Erythroblast (primary cell): ENCODE data around the gene MPZ.
A peak's percentile ranks its signal among the peaks of the same experiment; 100 is the strongest.
"Not testable (repeated sequence)": the region's sequence is repeated elsewhere in the genome, so short reads cannot be mapped to it uniquely, and the experiment has no call there.

Experiments
- DNase-seq, 2 experiments: peaks; one replicate each; lab custom pipeline; 2025; lab: John Stamatoyannopoulos, UW
- GATA1 ChIP-seq: IDR thresholded peaks from 2 replicates; pipeline ENCODE4 v1.6.1; 2011; ENCODE audit warnings: low read depth, mild to moderate bottlenecking, control low read depth, low read length, moderate library complexity
- POLR2A ChIP-seq: IDR thresholded peaks from 2 replicates; pipeline ENCODE4 v1.6.1; 2011; ENCODE audit warnings: mild to moderate bottlenecking, low read length

The MPZ gene

DNA sequence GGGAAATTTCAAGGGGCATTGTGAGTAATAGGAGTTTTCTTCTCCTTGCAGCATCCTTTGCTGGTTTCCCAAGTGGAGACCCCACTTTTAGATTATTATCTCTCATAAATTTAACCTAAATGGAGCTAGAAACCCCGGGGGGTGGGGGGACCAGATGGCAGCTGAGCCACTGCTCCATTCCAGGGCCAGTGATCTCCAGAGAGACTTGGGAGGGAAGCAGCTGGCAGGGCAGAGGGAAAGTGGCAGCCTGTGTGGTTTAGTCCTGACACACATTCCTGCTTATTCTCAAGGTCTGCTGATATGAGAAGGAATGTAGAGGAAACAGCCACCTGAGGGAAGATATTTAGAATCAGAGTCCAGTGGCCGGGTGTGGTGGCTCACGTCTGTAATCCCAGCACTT lies 34.9 kb downstream of the MPZ start:
- TF ChIP-seq GATA1 = no peak
- no peak for TF ChIP-seq POLR2A
- no peak for DNase-seq

DNA sequence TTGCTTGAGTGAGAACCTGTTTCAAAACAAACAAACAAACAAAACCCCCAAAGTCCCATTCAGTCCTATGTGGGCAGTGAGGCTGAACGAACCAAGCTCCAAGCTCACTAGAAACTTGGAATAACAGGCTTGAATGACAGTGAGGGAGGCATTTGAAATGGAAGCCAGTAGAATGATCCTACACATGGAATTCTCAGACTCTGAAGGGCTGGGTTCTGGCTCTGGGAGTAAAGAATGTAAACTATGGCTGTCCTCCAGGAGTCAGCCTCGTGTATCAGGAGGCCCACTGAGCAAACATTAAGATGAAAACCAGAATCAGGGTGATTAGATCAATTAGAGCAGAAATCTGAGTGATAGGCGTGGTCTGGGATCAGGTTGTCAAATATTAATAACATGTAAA lies 36.4 kb downstream of the MPZ start:
- TF ChIP-seq POLR2A (no peak), GATA1 (no peak)
- no peak for DNase-seq

DNA sequence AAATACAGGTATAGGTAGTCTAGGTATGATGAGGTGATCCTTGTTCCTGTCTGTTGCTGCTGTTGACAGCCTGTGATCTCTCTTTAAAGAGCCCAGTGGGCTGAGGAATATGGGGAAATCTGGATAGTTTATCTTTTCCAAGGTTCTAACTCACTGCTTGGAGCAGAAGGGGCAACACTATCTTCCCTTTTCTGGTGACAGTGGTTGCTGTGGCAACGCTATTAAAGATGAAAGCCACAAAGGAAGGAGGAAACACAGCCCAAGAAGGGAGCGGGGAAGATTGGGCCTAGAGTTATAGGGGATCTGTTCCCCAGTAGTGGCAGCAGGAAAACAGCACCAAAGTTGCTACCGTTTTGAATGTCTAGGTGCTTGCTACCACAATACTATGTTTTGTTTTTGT lies 42.4 kb downstream of the MPZ start:
- no peak for TF ChIP-seq GATA1
- no peak for TF ChIP-seq POLR2A
- DNase-seq = no peak

DNA sequence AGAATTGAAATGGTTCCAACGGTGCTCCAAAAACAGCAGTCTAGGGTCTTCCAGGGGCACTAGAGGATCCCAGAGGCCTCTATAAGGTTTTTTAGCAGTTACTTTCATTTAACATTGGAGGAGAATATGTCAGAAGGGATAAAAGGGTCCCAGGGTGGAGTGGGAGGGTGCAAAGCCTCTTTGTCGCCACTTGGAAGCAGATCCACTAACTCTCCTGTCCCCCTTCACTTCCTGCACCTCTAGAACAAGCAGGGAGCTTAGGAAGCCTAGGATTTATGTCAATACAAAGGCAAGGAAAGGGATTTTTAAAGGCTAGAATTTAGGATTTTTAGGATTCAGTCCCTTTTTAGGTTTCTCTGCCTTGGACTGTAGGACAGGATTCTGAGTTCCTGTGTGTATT lies 42.9 kb downstream of the MPZ start:
- no peak for DNase-seq
- TF ChIP-seq GATA1 (no peak), POLR2A (no peak)

DNA sequence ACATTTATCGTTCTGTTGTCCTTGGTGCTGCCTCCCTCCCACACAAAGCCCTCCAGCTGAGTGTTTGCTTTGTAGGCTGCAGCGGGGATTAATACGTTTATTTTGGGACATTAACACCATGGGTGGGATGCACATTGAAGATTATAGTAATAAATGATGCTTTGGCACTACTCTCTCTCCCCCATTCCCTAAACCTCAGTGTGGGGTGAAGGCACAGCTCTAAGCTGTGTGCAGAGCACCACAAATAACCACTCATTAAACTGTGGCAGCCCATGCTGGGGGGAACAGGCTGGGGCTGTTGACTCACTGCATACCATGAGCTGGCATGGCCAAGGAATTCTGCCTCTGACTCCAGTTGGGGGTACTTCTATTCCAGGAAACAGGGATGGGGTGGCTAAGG lies 43.6 kb downstream of the MPZ start:
- no peak for TF ChIP-seq GATA1
- TF ChIP-seq POLR2A = no peak
- no peak for DNase-seq

DNA sequence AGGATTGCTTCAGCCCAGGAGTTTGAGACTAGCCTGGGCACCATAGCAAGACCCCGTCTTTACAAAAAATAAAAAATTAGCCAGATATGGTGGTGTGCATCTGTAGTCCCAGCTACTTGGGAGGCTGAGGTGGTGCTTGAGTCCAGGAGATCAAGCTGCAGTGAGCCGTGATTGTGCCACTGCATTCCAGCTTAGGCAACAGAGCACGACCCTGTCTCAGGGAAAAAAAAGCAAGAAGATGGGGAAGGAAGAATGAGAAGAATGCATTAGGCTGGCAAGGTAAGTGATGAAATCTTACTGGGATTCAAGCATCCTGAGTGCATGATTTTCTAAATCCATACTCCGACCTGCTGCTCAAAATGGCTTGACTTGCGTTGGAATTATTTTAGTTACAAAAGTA lies 44.5 kb downstream of the MPZ start:
- TF ChIP-seq POLR2A (no peak), GATA1 (no peak)
- no peak for DNase-seq

DNA sequence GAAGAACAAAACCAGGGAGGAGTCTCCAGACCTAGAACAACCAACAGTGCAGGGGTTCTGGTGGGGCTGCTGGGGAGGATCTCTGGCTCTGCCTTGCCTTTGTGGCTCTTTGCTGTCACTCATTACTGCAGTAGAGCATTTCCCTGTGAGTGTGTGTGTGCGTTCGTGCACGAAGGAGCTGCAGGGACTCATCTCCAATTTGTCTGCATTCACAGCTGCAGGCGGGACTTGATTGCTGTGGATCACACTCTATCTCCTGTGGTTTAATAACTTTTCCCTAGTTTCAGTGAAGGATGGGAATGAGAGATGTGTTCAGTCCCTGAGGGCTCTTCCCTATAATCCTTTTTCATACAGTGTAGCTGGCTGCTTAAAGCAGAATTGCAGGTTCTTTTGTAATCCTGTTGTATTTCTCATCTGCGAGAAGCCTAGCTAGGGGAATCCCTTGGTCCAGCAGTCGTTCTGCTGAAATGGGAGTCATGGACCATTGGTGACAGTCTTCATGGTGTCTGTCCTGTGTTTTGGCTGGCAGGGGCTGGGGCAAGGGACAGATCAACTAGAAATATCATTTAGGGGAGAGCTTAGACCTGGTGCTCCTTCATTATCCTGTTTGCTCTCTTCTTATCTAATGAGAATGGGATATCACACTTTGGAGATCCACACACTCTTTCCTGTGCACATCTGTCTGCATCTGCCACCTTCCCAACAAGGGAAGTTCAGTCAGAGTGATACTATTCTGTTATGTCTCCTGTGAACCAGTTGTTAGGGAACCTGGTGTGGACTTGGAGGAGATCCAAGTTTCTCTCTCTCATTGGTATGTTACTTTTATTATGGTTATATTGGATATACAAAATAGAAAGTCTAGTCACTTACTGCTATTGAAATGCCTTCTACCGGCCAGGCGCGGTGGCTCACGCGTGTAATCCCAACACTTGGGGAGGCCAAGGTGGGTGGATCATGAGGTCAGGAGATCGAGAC lies 48.2 kb downstream of the MPZ start:
- TF ChIP-seq GATA1 (no peak), POLR2A (no peak)
- DNase-seq = no peak

DNA sequence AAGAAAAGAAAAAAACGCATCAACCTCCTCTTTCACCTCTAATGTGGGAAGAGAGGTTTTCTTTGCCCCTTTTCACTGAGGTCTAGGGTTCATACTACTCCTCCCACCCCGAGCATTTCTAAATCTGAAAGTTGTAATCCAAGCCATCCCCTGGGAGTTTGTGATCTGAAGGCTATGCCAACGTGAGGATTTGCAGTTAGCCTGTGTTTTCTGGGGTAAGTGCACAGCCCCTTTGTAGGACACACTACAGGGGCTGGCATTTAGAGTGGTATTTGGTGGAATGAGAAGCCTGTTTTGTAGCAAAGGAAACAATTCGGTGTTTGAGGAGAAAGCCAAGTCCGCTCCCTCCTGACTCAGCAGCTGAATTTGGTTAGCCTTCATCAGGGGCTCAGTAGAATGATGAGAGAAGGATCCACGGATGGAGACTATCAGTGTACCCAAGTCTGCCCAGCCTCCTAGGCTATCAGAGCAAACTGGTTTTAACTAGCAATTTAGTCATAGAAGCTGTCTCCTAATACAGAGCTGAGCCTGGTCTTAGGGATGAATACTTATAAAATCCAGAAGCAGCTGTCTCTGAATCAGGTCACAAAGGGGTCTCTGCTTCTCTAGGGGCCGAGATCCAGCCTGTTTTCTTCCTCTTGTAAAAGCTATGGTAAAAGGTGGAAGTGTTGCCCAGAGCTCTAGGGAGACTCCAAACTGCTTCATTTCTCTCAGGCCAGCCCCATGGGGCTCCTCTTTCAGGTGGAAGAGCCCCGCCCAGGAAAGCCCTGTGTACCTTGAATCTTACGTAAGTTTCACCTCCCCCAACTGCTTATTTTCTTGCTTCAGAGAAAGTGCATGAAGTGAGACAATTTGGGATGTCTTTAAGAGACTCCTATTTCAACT lies 49.1 kb downstream of the MPZ start:
- DNase-seq = no peak
- TF ChIP-seq POLR2A = no peak
- no peak for TF ChIP-seq GATA1

DNA sequence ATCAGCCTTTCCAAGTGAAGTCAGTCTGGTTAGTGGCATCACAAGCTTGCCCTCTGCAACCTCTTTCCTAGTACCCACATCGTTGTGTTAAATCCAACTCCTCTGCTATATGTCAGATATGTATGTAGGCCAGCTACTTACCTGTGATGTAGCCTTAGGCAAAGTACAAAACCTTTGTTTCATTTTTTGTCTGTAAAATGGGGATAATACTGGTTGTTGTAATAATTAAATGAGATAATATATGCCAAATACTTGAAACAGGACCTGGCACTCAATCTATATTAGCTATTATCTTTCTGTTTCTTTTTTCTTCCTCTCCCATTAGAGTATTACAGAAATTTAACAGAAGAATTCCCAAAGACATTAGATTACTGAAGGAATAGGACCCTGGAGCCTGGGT lies 50.0 kb downstream of the MPZ start:
- TF ChIP-seq GATA1 (no peak), POLR2A (no peak)
- no peak for DNase-seq

DNA sequence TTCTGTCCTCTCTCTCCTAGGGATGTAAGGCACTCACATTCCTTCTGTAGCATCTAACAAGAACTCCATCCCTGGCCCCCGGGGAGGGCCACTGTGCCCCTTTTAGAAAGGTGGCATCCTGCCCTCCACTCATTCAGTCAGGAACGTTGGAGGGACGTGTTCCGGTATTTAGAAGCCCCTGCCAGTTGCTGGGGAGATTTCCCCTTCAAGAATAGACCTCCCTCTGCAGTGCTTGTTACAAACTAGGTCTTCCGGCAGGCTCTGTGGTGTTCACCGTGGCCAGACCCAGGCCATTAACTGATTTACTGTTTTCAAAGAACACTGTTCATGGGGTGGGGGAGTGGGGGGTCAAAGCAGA lies 50.4 kb downstream of the MPZ start:
- TF ChIP-seq POLR2A = no peak
- no peak for TF ChIP-seq GATA1
- DNase-seq = no peak

DNA sequence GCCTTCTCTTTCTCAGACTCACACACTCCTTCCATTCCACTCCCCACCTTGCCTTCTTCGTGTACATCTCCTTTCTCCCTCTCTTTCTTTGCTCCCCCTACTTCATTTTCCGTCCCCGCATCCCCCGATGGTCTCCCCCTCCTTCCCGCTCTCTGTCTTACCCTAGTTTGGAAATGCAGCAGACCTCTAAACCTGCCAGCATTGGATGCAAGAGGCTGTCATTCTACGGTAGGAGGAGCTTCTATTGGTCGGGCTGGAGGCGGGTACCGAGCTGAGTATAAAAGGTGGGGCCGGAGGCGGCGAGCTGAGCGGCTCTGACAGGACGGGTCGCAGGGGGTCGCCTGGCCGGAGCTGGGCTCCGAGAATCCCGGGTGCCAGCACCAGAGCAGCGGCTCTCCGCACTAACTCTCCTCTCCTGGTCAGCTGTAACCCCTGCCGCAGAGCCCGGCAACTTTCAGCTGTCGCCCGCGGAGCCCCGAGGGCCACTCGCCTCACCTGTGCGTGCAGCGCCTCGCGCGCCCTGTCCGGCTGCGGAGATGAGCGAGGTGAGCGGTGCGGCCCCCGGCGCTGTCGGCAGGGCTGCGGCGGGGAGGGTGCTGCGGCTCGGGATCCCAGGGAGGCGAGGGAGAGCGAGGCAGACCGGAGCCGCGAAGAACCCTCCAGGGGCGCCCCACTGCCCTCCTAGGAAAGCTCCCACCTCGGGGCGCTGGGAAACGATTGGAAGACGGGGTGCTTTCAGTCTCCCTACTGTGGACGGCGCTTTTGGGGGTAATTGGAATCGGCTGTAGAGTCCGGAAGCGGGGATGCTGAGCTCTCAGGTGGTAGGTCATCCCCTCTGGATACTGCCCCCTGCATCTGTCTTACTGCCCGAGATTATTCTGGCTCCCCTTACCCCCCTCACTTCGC lies 51.1 kb downstream of the MPZ start, which contains the start of gene PCP4L1:
TSS of gene PCP4L1 (plus strand) at position 307 of the 906 bp plus-strand sequence. CDS start at position 537, 230 bp downstream.
- DNase-seq = peak in 1 of 2 experiments; percentile 17
- no peak for TF ChIP-seq POLR2A
- no peak for TF ChIP-seq GATA1

DNA sequence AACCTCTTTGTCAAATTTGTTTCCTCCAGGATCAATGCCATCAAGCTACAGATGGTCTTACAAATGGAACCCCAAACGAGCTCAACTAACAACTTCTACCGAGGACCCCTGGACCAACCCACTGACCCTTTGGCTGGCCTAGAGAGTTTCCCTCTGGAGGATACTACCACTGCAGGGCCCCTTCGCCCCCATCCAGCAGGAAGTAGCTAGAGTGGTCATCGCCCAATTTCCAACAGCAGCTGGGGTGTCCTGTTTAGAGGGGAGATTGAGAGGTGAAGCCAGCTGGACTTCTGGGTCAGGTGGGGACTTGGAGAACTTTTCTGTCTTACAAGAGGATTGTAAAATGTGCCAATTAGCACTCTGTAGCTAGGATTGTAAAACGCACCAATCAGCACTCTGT lies 52.7 kb downstream of the MPZ start:
- peak; percentile 13 to 30 for DNase-seq

DNA sequence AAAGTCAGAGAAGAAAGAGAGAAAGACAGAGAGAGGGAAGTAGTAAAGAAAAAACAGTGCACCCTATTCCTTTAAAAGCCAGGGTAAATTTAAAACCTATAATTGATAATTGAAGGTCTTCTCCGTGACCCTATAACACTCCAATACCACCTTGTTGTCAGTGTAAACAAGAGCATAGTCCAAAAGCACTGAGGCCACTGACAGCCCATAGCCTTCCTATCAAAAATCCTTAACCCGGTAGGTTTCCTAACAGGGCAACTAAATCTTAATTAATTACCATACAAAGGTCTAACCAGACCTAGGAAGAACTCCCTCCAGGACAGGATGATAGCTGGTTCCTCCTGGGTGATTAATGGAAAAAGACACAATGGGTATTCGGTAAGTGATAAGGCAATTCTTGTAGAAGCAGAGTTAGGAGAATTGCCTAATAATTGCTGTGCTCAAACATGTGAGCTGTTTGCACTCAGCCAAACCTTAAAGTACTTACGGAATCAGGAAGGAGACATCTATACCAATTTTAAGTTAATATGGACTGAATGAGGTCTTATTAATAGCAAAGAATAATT lies 53.7 kb downstream of the MPZ start:
- not testable (repeated sequence) for DNase-seq

DNA sequence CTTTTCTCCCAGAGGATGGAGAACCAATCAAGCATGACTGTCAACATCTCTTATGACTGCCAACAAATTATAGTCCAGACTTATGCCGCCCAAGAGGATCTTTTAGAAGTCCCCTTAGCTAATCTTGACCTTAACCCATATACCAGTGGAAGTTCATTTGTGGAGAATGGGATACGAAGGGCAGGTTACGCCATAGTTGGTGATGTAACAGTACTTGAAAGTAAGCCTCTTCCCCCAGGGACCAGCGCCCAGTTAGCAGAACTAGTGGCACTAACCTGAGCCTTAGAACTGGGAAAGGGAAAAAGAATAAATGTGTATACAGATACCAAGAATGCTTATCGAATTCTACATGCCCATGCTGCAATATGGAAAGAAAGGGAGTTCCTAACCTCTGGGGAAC lies 54.5 kb downstream of the MPZ start:
- not testable (repeated sequence) for DNase-seq
